ENCODE results near the gene PGM2L1. TPM values are rescaled to one million over a fixed set of nuclear protein-coding genes. Genes with fewer than 3 reads are reported as not detected.
A peak's percentile ranks its signal among the peaks of the same experiment; 100 is the strongest.
"Not testable (repeated sequence)": the region's sequence is repeated elsewhere in the genome, so short reads cannot be mapped to it uniquely, and the experiment has no call there.

The PGM2L1 gene
- polyA plus RNA-seq, 10 donors, result 3.0 to 6.7 (median 5.4) TPM

GRCh38 chr11:74341921-74342320 is 56.3 kb downstream of the PGM2L1 start:
- DNase-seq, result no peak

- DNase-seq, result no peak
These were observed 58.6 kb downstream of the PGM2L1 start for GRCh38 chr11:74339619-74340018.

- no peak for DNase-seq
These were observed 59.3 kb downstream of the PGM2L1 start for GRCh38 chr11:74338963-74339362.

GRCh38 chr11:74333193-74333592 is 65.0 kb downstream of the PGM2L1 start:
- DNase-seq, result no peak

- no peak for DNase-seq
These were observed 65.9 kb downstream of the PGM2L1 start for GRCh38 chr11:74332291-74332690.

GRCh38 chr11:74331000-74331399 is 67.2 kb downstream of the PGM2L1 start:
- not testable (repeated sequence) for DNase-seq

GRCh38 chr11:74330075-74330858 is 68.0 kb downstream of the PGM2L1 start:
- no peak for DNase-seq

GRCh38 chr11:74327076-74327475 is 71.2 kb downstream of the PGM2L1 start:
- no peak for DNase-seq

GRCh38 chr11:74326665-74327064 is 71.6 kb downstream of the PGM2L1 start:
- no peak for DNase-seq

GRCh38 chr11:74325649-74326645 is 72.3 kb downstream of the PGM2L1 start:
- DNase-seq, result peak; percentile 80 to 88 (median 81)

GRCh38 chr11:74322667-74323066 is 75.6 kb downstream of the PGM2L1 start:
- DNase-seq, result no peak

GRCh38 chr11:74321487-74322188 is 76.6 kb downstream of the PGM2L1 start:
- peak in 2 of 3 donors; percentile 38 to 62 for DNase-seq

GRCh38 chr11:74320538-74320937 is 77.7 kb downstream of the PGM2L1 start:
- no peak for DNase-seq

- DNase-seq, result peak; percentile 57 to 87 (median 58)
These were observed 79.0 kb downstream of the PGM2L1 start for GRCh38 chr11:74319139-74319816.

GRCh38 chr11:74318241-74318932 is 79.8 kb downstream of the PGM2L1 start:
- peak in 1 of 3 donors; percentile 20 for DNase-seq

- DNase-seq, result no peak
These were observed 81.3 kb downstream of the PGM2L1 start for GRCh38 chr11:74316772-74317505.

- no peak for DNase-seq
These were observed 85.9 kb downstream of the PGM2L1 start for GRCh38 chr11:74312326-74312725.

- peak in 1 of 3 donors; percentile 62 for DNase-seq
These were observed 86.8 kb downstream of the PGM2L1 start, which contains the start of gene P4HA3 for GRCh38 chr11:74311352-74311926. P4HA3 (minus strand) TSS chr11:74311640; CDS start chr11:74311611, 29 bp downstream.

- DNase-seq, result no peak
These were observed 87.4 kb downstream of the PGM2L1 start for GRCh38 chr11:74310857-74311256.
